KOPT-K1 (cell line): Measurements from ENCODE around the gene SOCS6.

ENCODE experiments used
- H3K27ac ChIP-seq: fragments of 200-600 bp; sonication (generic); 2 replicates; pipeline ENCODE4 v1.5.1; 2016; ENCODE audit warnings: antibody characterized with exemption, mild to moderate bottlenecking, low read depth, low read length; ENCODE audit not compliant: poor library complexity, severe bottlenecking
- H3K36me3 ChIP-seq: fragments of 200-600 bp; sonication (generic); 2 replicates; pipeline ENCODE4 v1.5.1; 2017; ENCODE audit warnings: antibody characterized with exemption, mild to moderate bottlenecking, low read length, moderate library complexity; ENCODE audit not compliant: insufficient read depth
- H3K9me3 ChIP-seq: fragments of 200-600 bp; sonication (generic); 2 replicates; pipeline ENCODE4 v1.5.1; 2017; ENCODE audit warnings: antibody characterized with exemption, low read length, mild to moderate bottlenecking; ENCODE audit not compliant: insufficient read depth, poor library complexity, severe bottlenecking

The SOCS6 gene

GRCh38 chr18:70324897-70325296, 36.1 kb downstream of the SOCS6 start:
- Histone ChIP-seq H3K36me3 (peaks cover 15% of the 10 kb centered on the region; the same call in 1 of the 2 replicates), H3K9me3 (no peaks in the 10 kb centered on the region), H3K27ac (no peak overlapping the region)

GRCh38 chr18:70326255-70326654, 37.4 kb downstream of the SOCS6 start:
- H3K9me3 ChIP-seq = no peaks in the 10 kb centered on the region
- H3K36me3 ChIP-seq = peaks cover 15% of the 10 kb centered on the region; the same call in 1 of the 2 replicates
- no peak overlapping the region for H3K27ac ChIP-seq

GRCh38 chr18:70328169-70328568, 39.3 kb downstream of the SOCS6 start:
- H3K36me3 ChIP-seq = peaks cover 15% of the 10 kb centered on the region; the same call in 1 of the 2 replicates
- no peaks in the 10 kb centered on the region for H3K9me3 ChIP-seq
- no peak overlapping the region for H3K27ac ChIP-seq

- Histone ChIP-seq H3K27ac (no peak overlapping the region), H3K9me3 (no peaks in the 10 kb centered on the region), H3K36me3 (peaks cover 15% of the 10 kb centered on the region; the same call in 1 of the 2 replicates)
Observed at GRCh38 chr18:70329071-70329470, 40.2 kb downstream of the SOCS6 start.

GRCh38 chr18:70330887-70331286, 42.0 kb downstream of the SOCS6 start:
- Histone ChIP-seq H3K9me3 (peaks cover 6% of the 10 kb centered on the region), H3K36me3 (peaks cover 3% of the 10 kb centered on the region; the same call in 1 of the 2 replicates), H3K27ac (no peak overlapping the region)

GRCh38 chr18:70331456-70332097, 42.7 kb downstream of the SOCS6 start:
- no peaks in the 10 kb centered on the region for H3K36me3 ChIP-seq
- no peak overlapping the region for H3K27ac ChIP-seq
- peaks cover 6% of the 10 kb centered on the region for H3K9me3 ChIP-seq

- no peak overlapping the region for H3K27ac ChIP-seq
- peaks cover 6% of the 10 kb centered on the region for H3K9me3 ChIP-seq
- H3K36me3 ChIP-seq = no peaks in the 10 kb centered on the region
Observed at GRCh38 chr18:70332694-70333093, 43.8 kb downstream of the SOCS6 start.

- H3K36me3 ChIP-seq = no peaks in the 10 kb centered on the region
- peaks cover 6% of the 10 kb centered on the region for H3K9me3 ChIP-seq
- no peak overlapping the region for H3K27ac ChIP-seq
Observed at GRCh38 chr18:70333316-70333715, 44.5 kb downstream of the SOCS6 start.

- Histone ChIP-seq H3K9me3 (peaks cover 6% of the 10 kb centered on the region), H3K27ac (no peak overlapping the region), H3K36me3 (no peaks in the 10 kb centered on the region)
Observed at GRCh38 chr18:70333757-70334156, 44.9 kb downstream of the SOCS6 start.

GRCh38 chr18:70334264-70334663, 45.4 kb downstream of the SOCS6 start:
- H3K27ac ChIP-seq = no peak overlapping the region
- H3K36me3 ChIP-seq = no peaks in the 10 kb centered on the region

GRCh38 chr18:70334728-70335329, 46.0 kb downstream of the SOCS6 start:
- Histone ChIP-seq H3K36me3 (no peaks in the 10 kb centered on the region), H3K27ac (no peak overlapping the region), H3K9me3 (peaks cover 6% of the 10 kb centered on the region)

More at GRCh38 chr18:70334264-70334663, 45.4 kb downstream of the SOCS6 start:
- peaks cover 6% of the 10 kb centered on the region for H3K9me3 ChIP-seq

- H3K27ac ChIP-seq = no peak overlapping the region
- peaks cover 6% of the 10 kb centered on the region for H3K9me3 ChIP-seq
- H3K36me3 ChIP-seq = no peaks in the 10 kb centered on the region
Observed at GRCh38 chr18:70335892-70336726, 47.3 kb downstream of the SOCS6 start.

- Histone ChIP-seq H3K36me3 (no peaks in the 10 kb centered on the region), H3K9me3 (peaks cover 6% of the 10 kb centered on the region), H3K27ac (no peak overlapping the region)
Observed at GRCh38 chr18:70337139-70337972, 48.5 kb downstream of the SOCS6 start.

- peaks cover 6% of the 10 kb centered on the region for H3K9me3 ChIP-seq
- no peak overlapping the region for H3K27ac ChIP-seq
- no peaks in the 10 kb centered on the region for H3K36me3 ChIP-seq
Observed at GRCh38 chr18:70338890-70339289, 50.0 kb downstream of the SOCS6 start.
